NCI-H1105 treated with DMSO at 0.1 percent for 48 hours (cell line): ENCODE results near the gene SLC35D2.
"Not testable (repeated sequence)": the region's sequence is repeated elsewhere in the genome, so short reads cannot be mapped to it uniquely, and the experiment has no call there.

Experiments used
- DNase-seq: peaks from one replicate; lab custom pipeline; 2025; lab: John Stamatoyannopoulos, UW

SLC35D2 gene

GRCh38 chr9:96360976-96361375 lies 22.5 kb downstream of the SLC35D2 start:
- DNase-seq = no peak

GRCh38 chr9:96360523-96360922 lies 23.0 kb downstream of the SLC35D2 start:
- not testable (repeated sequence) for DNase-seq

GRCh38 chr9:96350866-96351265 lies 32.6 kb downstream of the SLC35D2 start:
- DNase-seq = no peak

GRCh38 chr9:96348261-96348660 lies 35.2 kb downstream of the SLC35D2 start:
- no peak for DNase-seq

- no peak for DNase-seq
Observed at GRCh38 chr9:96345551-96345950, 38.0 kb downstream of the SLC35D2 start.

GRCh38 chr9:96344458-96345180 lies 38.9 kb downstream of the SLC35D2 start:
- peak; percentile 44 for DNase-seq

- no peak for DNase-seq
Observed at GRCh38 chr9:96343515-96344360, 39.8 kb downstream of the SLC35D2 start.

GRCh38 chr9:96342571-96343245 lies 40.8 kb downstream of the SLC35D2 start:
- DNase-seq = no peak

- no peak for DNase-seq
Observed at GRCh38 chr9:96340707-96341106, 42.8 kb downstream of the SLC35D2 start.

- no peak for DNase-seq
Observed at GRCh38 chr9:96338299-96338698, 45.2 kb downstream of the SLC35D2 start.

- no peak for DNase-seq
Observed at GRCh38 chr9:96333958-96334357, 49.6 kb downstream of the SLC35D2 start.

- no peak for DNase-seq
Observed at GRCh38 chr9:96331236-96331947, 52.1 kb downstream of the SLC35D2 start.

GRCh38 chr9:96327694-96328352 lies 55.7 kb downstream of the SLC35D2 start:
- DNase-seq = peak; percentile 44

GRCh38 chr9:96323169-96323568 lies 60.3 kb downstream of the SLC35D2 start:
- no peak for DNase-seq

GRCh38 chr9:96322736-96323135 lies 60.8 kb downstream of the SLC35D2 start:
- not testable (repeated sequence) for DNase-seq

- not testable (repeated sequence) for DNase-seq
Observed at GRCh38 chr9:96322210-96322609, 61.3 kb downstream of the SLC35D2 start.

- DNase-seq = no peak
Observed at GRCh38 chr9:96321515-96321914, 62.0 kb downstream of the SLC35D2 start.

- no peak for DNase-seq
Observed at GRCh38 chr9:96320749-96321280, 62.7 kb downstream of the SLC35D2 start.

GRCh38 chr9:96318921-96319565 lies 64.5 kb downstream of the SLC35D2 start:
- no peak for DNase-seq

GRCh38 chr9:96317335-96317980 lies 66.1 kb downstream of the SLC35D2 start:
- DNase-seq = peak; percentile 44
